ENCODE results near the gene TTC39B.

TTC39B gene

GRCh38 chr9:15213249-15213648 is 93.8 kb downstream of the TTC39B start:
- no peak overlapping the region for H3K4me3 ChIP-seq (ENCODE audit: control insufficient read depth, low read depth, low read length)
- TF ChIP-seq, protein P1, sequence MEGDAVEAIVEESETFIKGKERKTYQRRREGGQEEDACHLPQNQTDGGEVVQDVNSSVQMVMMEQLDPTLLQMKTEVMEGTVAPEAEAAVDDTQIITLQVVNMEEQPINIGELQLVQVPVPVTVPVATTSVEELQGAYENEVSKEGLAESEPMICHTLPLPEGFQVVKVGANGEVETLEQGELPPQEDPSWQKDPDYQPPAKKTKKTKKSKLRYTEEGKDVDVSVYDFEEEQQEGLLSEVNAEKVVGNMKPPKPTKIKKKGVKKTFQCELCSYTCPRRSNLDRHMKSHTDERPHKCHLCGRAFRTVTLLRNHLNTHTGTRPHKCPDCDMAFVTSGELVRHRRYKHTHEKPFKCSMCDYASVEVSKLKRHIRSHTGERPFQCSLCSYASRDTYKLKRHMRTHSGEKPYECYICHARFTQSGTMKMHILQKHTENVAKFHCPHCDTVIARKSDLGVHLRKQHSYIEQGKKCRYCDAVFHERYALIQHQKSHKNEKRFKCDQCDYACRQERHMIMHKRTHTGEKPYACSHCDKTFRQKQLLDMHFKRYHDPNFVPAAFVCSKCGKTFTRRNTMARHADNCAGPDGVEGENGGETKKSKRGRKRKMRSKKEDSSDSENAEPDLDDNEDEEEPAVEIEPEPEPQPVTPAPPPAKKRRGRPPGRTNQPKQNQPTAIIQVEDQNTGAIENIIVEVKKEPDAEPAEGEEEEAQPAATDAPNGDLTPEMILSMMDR (conservative IDR thresholded peaks at IDR 0.05; ENCODE audit: control insufficient read depth, insufficient read depth, low read depth, low read length): no peak
- DNase-seq (ENCODE audit: low read depth): no peak

DNA sequence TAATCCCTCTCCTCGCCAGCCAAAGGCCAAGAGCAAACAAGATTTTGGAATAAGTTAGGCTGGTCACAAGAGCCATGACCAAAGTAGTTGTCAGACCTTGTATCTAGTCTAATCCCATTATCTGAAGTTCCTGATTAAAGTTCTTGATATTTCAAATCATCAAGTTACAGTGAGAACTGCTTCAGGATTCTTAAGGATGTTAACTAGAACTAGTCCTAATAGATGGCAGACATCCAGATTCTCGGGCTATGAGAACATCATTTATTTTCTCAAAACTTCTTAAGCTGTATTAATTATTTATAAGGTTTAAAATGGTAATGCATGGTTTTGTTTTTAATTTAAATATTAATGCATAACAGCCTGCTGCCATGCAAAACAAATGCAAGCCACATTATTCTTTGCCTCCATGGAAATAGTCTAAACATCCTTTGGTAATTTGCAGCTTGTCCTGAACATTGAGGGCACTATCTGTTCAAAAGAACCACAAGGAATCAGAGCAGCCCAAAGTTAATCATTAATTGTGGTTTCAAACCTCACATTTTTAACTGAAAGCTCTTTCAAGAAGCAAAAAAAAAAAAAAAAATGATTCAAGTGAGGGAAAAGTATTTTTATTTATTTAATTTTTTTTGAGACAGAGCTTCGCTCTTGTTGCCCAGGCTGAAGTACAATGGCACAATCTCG is 95.1 kb downstream of the TTC39B start:
- TF ChIP-seq, protein P1 (conservative IDR thresholded peaks at IDR 0.05; ENCODE audit: control insufficient read depth, insufficient read depth, low read depth, low read length): no peak
- DNase-seq (ENCODE audit: low read depth): peak; percentile 38
- H3K4me3 ChIP-seq (ENCODE audit: control insufficient read depth, low read depth, low read length): no peak overlapping the region

GRCh38 chr9:15211160-15211814 is 95.7 kb downstream of the TTC39B start:
- TF ChIP-seq, protein P1 (conservative IDR thresholded peaks at IDR 0.05; ENCODE audit: control insufficient read depth, insufficient read depth, low read depth, low read length): peak; percentile 97
- peak; percentile 83 for DNase-seq (ENCODE audit: low read depth)
- no peak overlapping the region for H3K4me3 ChIP-seq (ENCODE audit: control insufficient read depth, low read depth, low read length)

DNA sequence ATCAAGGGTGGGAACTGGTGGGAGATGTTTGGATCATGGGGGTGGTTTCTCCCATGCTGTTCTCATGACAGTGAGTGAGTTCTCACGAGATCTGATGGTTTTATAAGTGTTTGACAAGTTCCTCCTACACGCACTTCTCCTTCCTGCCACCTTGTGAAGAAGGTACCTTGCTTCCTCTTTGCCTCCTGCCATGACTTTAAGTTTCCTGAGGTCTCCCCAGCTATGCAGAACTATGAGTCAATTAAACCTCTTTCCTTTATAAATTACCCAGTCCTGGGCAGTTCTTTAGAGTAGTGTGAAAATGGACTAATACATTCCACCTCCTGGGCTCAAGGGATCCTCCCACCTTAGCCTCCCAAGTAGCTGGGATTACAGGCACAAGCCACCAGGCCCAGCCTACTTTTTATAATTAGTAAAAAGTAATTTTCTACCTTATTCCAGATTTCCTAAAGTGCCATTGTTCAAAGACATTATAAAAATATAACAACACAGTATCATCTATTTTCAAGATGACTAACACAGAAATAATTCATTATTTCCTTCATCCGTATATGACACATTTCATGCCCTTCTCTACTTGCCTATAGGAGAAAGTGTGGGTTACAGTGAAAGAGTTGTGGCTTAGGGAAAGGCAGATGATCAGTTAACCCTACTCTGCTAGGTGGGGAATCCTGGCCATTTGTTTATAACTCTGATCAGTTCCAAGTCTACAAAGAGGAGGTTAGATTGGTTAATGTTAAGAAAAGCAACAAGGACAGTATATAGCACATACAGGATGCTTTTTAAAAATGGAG is 99.9 kb downstream of the TTC39B start:
- H3K4me3 ChIP-seq (ENCODE audit: control insufficient read depth, low read depth, low read length): no peak overlapping the region
- TF ChIP-seq, protein P1 (conservative IDR thresholded peaks at IDR 0.05; ENCODE audit: control insufficient read depth, insufficient read depth, low read depth, low read length): no peak
- no peak for DNase-seq (ENCODE audit: low read depth)

DNA sequence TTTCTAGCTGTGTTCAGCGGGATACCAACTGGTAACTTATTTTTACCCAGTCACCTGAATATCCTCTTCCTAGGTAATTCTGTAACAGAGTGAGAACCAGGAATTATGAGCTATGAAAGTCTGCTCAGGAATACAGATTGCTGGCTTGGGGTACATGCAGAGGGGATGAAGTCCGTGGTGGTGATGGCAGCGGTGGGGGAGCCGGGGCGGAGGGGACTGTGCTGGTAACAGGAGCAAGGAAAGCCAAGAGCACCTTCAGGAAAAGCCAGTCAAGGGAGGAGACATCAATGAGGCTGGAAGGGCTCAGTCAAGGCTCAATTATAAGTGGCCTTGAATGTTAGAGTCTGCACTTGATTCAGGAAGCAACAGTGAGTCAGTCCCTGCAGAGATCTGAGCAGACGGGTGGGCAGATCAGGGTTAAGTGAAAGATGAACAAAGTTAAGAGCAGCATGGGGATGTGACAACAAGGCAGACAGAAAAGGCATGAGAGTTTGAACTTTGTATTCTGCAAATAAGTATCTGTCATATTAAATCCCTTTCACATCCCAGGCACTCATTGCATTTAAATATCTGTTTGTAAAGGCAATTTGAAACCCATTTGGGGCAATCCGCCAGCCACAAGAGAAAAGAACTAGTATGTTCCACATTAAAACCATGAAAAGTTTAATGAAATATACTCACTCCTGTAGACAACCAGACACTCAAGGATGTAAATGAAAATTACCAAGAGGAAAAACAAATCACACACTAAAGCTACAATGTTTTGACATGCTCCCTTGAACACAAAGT is 101.2 kb downstream of the TTC39B start:
- TF ChIP-seq, protein P1 (conservative IDR thresholded peaks at IDR 0.05; ENCODE audit: control insufficient read depth, insufficient read depth, low read depth, low read length): no peak
- peak; percentile 17 for DNase-seq (ENCODE audit: low read depth)
- H3K4me3 ChIP-seq (ENCODE audit: control insufficient read depth, low read depth, low read length): no peak overlapping the region

DNA sequence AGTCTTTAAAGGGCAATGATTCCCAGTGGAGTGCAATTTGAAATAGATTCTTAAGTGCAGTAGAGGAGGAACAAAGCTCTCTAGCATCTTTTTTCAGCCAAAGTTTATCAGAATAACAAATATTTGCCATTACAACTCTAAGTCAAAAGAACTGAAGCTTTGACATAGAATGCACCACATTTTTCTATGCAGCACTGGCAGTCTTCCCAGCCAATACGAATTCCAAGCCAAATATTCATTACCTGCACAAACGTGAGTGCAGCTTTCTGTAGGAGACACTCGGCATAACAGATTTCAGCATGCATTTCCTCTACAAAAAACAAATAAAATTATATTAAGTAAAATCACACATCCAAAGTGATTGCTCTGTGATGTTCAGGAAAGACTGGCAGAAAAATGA is 103.4 kb downstream of the TTC39B start:
- no peak for DNase-seq (ENCODE audit: low read depth)

More for the DNA sequence above, 103.4 kb downstream of the TTC39B start:
- no peak overlapping the region for H3K4me3 ChIP-seq (ENCODE audit: control insufficient read depth, low read depth, low read length)
- TF ChIP-seq, protein P1 (conservative IDR thresholded peaks at IDR 0.05; ENCODE audit: control insufficient read depth, insufficient read depth, low read depth, low read length): no peak

All from fibroblast of mammary gland (primary cell).